ENCODE measurements around the gene LRRC27.
"Not testable (repeated sequence)": the region's sequence is repeated elsewhere in the genome, so short reads cannot be mapped to it uniquely, and the experiment has no call there.

LRRC27 gene

DNA sequence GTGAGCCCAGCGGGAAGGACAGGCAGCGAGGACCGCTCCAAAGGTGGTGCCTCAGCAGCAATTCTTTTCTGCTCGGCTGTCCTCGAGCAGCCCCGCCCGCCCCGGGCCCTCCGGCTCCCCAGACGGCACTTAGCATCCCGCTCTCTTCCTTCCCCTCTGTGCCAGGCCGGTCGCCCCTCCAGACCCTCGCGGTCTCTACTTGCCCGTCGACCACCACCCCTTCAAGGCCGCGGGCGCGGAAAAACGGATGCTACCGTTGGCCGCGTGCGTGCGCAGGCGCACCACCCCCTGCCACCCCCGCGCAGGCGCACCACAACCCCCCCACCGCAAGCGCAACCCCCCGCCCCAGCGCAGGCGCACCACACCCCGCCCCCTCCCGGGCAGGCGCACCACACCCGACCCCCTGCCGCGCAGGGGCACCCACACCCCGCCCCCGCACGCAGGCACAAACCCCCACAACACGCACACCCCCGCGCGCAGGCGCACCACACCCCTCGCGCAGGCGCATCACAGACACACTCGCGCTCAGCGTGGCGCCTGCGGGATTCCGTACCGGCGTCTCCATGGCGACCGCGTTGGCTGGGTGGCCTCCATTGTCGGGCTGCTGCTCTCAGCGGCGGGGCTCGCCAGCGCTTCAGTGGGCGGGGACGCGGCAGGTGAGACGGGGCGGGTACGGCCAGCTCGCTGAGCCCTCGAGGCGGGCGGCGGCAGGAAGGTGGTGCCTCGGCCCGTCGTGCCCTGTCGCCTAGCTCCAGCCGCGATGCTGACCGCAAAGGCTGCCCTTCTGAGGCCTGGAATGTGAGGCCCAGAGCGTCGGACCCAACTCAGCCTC is at the start of gene LRRC27:
Gene LRRC27, plus strand, starts transcription at position 593 of the 832 bp plus-strand sequence. CDS start 1,332 bp downstream, outside the sequence.
- DNase-seq, result peak; percentile 68

DNA sequence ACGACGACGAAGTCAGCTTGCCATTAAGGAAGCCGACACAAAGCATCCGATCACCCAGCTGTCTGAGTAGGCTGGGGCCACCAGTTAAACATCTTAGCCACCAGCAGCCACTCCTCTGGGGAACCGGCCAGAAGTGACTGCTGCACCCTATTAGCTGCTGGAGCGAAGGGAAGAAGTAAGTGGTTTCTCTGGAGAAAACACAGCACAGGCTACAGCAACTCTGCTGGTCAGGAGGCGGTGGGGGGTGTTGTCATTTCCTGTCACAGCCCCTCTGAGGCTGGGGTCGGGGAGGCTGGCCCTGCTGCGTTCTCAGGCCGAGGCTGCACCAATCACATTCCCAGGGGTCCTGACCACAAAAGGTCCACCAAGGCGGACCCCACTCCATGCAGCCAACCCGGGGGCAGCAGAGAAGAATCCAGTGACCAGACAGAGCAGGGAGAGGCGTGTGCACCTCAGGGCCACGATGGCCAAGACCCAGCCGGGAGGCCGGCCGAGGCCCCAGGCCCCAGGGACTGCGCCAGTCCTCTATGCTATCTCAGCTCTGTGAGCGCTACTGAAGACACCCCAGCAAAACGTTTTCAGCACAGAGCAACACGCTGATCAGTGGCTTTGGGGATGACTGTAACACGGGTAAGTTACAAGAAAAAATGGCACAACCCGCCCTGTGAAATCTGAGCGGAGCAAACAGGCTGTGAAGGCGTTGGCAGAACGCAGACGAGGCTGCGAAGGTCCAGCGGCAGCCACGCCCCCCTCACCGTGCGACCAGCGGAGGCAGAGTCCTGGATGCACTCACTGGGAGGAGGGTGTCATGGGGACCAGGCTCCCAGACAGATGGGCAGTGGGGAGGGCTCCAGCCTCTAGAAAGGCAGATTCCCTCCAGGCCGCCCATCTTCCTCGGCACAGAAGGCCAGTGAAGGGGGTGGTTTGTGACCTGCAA is 49.1 kb upstream of the LRRC27 start:
- no peak for DNase-seq

DNA sequence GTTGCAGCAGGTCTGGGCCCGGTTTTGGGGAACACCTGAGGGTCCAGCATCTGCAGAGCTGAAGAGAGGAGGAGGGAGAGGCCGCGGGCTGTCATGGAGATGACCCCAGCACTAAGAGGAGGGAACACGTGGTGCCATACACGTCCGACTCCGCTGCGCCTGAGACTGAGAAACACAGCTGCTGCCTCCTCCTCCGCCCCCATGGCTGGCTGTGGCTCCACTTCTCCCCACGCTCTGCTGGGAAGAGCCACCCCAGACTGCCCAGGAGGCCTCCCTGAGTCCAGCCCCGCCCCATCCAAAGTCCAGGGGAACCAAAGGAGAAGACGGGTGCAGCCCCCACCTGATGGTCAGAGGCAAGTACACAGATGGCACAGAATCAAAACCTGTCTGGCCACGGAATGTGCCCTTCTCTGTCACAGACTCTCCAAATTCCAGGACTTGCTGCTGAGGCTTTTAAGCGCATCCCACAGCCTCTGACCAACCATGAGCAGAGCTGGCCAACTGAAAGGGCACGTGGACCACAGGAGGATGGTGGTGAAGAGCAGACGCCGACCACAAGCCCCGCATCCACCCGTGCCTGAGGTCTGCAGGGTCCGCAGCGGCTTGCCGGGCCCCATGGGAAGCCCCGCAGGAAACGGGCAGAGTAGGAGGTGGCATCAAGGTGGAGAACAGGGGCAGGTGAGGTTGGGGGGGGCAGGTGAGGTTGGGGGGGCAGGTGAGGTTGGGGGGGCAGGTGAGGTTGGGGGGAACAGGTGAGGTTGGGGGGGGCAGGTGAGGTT is 48.2 kb upstream of the LRRC27 start:
- no peak for DNase-seq

DNA sequence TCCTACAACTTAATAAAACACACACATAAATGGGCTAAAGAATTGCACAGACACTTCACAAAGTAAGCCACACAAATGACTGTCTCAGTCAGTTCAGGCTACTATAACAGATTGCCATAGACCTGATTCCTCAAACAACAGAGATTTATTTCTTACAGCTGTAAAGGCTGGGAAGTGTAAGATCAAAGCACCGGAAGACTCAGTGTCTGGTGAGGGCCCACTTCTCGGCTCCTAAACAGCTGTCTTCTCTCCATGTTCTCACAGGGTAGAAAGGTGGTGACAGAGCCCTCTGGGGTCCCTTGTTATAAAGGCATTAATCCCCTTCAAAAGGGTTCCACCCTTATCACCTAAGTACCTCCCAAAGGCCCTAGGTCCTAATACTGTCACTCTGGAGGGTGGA is 42.6 kb upstream of the LRRC27 start:
- no peak for DNase-seq

DNA sequence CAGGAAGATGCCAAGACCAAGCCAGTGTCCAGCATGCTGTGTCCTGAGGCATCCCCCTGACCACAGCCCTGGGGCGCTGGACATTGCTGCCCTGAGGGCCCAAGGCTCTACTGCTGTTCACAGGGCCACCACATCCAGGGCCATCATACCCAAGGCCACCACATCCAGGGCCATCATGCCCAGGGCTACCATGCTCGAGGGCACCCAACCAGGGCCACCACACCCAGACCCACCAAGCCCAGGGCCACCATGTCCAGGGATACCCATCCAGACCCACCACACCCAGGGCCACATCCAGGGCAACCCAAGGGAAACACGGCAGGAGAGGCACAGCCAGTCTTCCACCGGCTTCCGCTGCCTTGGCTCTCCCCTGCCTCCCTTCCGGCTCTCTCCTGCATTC is 41.4 kb upstream of the LRRC27 start:
- no peak for DNase-seq

DNA sequence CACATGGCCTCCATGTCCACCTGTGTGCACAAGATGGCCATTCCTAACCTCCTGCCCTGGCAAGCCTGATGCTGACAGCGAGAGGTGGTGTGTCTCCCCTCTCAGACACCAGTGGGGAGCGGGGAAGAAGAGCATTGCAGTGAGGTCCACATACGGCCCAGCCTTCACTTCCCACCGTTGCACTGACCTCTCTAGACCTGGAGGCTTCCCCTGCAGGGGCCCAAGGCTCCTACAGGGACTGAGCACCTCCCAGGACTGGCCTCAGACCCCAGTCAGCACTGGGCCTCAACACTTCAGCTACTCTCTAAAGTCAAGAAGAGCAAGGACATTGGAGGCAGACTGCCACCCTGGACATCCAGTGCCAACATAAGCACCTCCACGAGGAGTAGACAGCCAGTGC is 40.2 kb upstream of the LRRC27 start:
- no peak for DNase-seq

DNA sequence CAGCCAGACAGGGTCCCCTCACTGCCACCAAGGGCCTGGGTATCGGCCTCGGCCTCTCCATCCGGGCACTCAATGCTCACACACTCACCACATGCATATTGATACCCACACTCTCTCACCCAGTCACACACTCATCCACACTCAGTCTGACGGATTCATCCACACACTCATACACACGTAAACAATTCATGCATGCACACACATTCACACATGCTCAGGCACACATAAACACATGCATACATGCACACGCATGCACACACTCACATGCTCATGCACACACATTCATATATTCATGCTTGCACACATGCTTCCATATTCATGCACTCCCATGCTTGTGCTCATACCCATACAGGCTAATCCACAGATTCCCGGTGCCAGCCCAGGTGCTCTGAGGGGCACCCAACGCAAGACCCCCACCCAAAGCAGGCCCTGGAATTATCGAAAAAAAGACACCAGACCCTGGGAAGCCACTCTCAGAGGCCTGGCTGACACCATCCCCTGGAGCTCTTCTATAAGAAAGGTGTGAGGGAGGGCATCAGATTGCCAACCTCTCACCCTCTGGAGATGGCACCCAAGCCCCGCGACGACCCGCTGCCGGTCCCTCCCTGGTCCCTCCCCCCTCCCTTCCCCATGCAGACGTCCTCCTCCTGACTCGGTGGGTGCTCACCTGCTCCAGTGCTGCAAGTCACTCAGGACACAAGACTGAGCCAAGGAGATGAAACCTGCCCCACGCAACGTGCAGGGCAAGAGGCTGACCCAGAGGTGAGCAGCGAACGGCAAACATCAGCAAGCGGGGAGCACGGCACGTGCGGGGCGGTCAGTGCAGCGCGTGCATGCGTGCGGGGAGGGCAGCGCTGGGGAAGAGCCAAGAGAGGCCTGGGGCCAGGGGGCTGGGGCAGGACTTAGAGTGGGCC is 39.4 kb upstream of the LRRC27 start:
- DNase-seq, result no peak

DNA sequence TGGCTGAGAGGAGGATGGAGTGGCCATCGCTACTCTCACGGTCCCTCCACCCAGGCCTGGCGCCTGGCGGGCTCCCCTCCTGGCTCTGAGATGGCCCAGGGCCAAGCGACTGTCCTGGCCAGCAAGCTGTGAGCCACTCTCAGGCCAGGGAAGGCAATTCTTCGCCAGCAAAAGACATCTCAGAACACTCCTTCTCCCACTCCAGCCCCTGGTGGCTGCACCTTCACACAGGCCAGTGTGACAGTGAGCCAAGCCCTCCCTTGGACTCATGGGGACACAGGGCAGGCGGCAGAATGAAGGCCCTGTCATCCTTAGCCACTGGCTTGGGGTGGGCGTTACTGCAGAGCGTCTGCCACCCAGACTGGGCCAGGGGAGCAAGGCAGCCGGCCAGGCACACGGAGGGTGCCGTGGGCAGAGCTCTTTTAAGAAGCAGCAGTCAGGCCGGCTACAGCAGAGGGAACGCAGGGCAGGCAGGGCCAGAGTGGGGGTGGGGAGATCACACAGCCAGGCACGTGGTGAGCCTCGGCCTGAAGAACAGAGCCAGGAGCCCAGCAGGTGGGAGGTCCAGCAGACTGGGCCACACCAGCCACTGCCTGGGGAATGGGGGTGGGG is 38.7 kb upstream of the LRRC27 start:
- no peak for DNase-seq

DNA sequence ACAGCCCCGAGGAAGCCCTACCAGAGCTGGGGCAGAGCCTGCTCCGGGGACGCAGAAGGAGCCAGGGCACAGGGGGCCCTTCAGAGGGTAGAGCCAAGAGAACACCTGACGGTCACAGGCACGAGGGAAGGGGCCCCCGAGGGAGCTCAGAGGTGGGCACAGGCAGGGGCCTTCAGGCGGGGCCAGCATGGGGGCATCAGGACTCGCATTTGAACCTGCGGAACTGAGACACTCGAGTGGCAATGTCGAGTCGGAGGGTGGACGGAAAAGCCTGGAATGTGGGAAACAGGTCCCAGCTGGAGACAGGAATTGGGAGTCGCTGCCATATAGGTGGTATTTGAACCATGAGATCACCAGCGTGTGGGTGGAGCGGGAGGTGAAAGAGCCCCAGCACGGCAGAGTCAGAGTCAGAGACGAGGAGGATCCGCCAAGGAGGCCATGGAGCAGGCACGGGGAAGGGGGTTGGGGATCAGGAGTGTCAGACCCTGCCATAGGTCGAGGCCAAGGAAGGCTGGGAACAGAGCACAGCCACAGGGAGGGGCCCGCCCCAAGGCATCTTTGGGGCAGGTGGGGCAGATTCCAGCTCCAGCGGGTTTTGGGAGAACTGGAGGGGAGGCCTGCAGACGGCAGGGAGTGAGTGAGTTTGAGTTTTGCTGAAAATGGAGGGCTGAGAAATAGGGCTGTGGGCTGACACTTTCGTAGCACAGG is 38.0 kb upstream of the LRRC27 start:
- no peak for DNase-seq

DNA sequence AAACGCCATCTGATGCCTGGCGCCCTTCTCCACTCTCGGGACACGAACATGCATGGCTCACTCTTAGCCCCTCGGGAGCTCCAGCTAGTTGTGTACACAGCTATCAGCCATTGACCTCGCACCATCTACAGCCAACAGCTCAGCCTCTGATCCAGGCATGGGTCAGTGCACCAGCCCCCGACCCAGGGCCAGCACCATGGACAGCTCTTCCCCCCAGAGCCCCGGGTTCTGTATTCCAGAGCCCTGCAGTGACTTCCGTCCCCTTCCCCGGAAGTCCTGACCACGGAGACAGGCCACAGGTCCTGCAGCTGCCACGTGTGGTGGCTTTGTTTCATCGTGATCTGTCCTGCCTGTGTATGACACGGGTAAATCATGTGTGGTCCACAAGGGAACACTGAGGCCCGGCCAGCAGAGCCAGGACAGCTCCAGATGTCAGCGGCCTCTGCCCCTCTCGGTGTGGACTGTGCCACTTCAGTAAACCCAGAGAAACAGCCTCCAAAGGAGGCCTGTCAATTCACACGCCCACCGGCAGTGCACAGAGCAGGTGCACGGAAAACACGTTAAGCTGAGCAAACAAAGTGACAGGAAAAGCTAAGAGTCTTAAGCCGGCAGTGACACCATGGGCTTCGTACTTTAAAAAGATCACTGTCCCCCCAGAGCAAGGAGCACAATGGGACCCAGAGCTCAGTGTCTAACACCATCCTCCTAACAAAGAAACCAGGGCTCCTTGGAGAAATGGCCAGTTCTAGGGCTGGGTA is 37.3 kb upstream of the LRRC27 start:
- no peak for DNase-seq

DNA sequence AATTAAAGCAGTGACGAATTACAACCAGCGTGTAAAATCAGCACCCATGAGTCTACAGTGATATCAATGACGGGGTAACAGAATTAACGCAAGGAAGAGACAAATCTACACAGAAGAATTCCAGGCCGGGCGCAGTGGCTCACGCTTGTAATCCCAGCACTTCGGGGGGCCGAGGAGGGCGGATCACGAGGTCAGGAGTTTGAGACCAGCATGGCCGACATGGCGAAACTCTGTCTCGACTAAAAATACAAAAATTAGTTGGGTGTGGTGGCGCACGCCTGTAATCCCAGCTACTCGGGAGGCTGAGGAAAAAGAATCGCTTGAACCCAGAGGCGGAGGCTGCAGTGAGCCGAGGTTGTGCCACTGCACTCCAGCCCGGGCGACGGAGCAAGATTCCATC is 36.5 kb upstream of the LRRC27 start:
- DNase-seq, result not testable (repeated sequence)

DNA sequence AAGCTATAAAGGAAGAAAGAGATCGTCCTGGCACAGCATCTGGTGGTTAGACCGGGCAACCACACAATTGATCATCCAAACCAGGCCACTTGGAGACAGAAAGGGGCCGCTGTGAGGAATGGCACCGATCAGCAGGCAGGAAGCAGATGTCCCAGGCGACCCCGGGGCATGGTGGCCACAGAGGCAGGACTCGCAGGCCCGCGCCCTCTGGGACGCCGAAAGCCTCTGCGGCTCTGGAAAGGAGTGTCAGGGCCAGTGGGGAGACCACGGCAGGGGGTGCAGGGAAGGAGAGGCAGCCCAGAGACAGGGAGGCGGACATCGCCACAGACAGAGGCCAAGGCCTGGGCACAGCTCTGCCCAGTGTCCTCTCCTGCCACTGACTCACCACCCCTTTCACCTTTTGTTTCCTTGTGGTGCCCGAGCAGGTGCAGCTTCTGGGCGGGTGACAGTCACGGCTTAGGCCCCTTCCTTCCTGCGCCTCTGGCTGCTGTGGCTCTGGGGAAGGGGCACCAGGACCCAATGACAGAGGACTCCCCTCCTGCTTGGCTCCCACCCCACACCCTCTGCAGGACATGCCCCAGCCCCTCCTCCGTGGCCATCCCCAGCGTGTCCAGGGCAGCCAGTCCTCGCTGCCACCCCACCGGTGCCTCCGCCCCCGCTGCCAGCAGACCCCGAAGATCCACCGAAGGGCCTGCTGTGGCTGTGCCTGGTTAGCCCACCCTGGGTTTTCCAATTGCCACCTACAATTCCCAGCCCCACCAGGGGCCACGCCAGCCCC is 35.1 kb upstream of the LRRC27 start:
- DNase-seq, result no peak

DNA sequence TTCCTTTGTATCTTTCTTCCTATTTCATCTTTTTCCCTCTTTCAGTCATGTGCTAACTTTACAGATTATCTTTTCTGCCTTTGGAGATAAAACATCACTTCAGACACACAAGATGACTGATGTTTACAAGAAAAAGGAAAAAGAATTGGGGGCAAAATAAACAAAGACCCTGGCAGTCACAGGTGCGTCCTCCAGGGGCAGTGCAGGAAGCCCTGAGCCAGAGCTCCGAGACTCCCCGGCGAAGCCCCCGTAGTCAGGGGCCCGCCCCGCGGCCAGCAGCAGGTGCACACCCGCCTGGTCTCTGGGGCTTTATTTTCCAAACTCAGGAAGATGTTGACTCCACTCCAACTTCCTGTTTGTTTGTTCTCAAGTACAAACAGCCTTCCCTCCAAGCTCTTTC is 34.5 kb upstream of the LRRC27 start:
- DNase-seq, result no peak

DNA sequence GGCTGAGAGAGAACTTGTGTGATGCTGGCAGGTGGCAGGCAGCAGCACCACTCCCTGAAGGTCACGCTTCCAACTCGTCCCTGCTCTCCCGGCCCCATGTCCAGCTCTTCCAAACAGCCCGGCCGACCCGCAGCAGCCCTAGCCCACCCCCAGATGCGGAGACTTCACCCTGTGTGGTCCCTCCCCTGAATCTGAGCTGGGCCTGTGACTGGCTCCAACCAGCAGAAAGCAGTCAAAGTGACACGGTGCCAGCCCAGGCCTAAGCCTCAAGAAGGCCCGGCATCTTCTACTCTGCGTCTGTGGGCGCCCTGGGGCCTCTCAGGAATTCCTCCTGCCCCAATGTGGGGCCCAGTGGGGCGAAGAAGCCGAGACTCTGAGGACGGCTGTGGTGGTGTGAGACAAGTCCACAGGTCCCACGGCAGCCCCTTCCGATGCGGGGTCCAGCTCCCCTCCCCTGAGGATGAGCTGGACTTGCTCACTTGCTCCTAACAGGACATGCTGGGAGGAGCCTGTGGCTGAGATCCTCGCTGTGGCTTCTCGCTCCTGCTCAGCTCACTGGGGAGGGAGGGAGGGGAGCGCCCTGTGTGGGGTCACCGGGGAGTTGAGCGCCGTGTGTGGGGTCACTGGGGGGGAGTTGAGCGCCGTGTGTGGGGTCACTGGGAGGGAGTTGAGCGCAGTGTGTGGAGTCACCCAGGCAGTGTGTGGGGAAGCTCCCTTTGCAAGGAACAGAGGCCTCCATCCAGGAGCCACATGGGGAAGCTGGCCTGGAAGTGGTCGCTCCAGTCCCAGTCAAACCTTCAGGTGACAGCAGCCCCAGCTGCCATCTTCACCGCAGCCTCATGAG is 33.7 kb upstream of the LRRC27 start:
- DNase-seq, result no peak

DNA sequence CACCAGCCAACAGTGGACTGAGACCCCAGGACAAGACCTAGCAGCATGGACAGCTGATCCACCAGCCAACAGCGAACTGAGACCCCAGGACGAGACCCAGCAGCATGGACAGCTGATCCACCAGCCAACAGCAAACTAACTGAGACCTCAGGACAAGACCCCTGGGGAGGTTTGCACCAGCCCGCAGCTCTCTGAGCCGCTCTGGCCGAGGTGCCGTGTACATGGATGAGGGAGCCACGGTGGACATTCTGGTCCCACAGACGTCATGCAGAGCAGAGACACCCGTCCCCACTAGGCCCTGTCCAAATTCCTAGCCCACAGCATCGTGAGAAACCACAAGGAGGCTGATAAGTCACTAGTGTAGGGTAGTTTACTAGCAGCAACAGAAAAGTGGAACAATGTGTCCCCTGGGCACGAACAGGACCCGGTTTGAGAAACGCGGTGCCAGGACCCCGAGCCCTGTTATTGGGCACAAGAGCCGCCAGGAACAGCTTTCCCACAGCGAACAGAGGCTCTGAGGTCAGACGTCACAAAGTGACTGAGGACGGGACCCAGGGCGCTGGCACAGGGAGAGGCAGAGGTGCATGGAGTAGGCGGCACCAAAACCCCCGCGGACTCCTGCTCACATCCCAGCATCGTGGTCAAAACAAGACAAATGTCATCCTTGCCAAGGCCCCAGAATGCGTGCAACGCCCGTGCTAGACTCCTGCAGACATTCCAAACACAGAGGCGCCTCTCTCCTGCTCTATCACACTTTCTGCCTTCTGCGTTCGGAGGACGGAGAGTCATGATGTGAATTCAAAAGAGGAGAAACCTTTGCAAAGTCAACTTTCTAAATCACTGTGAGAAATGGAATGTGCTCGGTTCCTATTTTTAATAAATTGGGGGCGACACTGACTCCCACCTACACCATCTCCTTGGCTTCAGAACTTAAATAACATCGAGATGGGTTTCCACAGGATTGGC is 32.3 kb upstream of the LRRC27 start:
- DNase-seq, result no peak

DNA sequence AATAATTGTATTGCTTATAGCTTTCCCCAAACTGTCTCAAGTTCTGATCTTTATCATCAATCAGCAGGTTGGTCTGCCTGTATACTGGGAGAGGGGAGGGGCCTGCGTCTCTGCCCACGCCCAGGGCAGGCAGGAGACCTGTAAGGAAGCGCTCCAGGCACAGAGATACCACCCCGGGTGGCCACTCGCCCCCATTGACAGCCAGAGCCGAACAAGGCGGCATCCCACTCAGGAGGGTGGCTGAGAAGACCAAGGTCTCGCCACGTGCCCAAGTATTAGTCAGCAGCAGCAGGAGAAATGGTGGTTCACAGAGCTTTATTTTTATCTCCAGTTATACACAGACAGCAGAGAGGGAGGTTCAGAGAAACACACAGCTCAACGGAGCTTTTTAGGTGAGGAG is 31.4 kb upstream of the LRRC27 start:
- DNase-seq, result no peak
